Measurements from ENCODE around the gene MTCL1. TPM values are rescaled to one million over a fixed set of nuclear protein-coding genes. Genes with fewer than 3 reads are reported as not detected.

MTCL1 gene
- total RNA-seq, 1 experiment from 2014 or later = 3.8 TPM

DNA sequence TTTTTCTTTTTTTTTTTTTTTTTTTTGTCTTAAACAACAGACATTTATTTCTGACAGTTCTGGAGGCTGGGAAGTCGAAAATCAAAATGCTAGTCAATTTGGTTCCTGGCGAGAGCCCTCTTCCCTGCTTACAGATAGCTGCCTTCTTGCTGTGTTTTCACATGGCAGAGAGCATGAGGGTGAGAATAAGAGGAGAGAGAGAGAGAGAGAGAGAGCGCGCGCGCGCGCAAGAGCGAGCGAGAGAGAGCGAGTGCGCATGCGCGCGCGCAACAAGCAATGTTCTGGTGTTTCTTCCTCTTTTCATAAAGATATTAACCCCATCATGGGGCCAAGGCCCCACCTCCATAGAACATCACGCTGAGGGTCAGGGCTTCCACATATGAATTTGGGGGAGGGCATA is 20.9 kb downstream of the MTCL1 start:
- in situ Hi-C loops (cut with HindIII; ENCODE audit: low pct_unique_long_range_greater_than_20kb, low sequenced_read_pairs) = no loop called here
- no peak for DNase-seq (ENCODE audit: low read depth, low spot score)

DNA sequence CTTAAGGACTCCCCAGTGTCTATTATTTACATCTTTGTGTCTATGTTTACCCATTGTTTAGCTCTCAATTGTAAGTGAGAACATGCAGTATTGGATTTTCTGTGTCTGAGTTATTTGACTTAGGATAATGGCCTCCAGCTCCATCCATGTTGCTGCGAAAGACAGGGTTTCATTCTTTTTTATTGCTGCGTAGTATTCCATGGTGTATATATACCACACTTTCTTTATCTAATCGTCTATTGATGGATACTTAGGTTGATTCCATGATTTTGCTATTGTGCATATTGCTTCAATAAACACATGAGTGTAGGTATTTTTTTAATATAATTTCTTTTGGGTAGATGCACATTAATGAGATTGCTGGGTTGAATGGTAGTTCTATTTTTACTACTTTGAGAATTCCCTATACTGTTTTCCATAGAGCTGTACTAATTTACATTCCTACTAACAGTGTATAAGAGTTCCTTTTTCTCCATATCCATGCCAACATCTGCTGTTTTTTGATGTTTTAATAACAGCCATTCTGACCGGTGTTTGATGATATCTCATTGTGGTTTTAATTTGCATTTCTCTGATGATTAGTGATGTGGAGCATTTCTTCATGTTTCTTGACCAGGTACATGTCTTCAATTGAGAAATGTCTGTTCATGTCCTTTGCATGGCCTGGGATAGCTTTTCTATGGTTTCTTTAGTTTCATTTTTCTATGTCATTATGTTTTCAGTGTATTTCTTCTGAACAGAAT is 21.8 kb downstream of the MTCL1 start:
- DNase-seq (ENCODE audit: low read depth, low spot score) = no peak
- in situ Hi-C loops (cut with HindIII; ENCODE audit: low pct_unique_long_range_greater_than_20kb, low sequenced_read_pairs) = no loop called here

DNA sequence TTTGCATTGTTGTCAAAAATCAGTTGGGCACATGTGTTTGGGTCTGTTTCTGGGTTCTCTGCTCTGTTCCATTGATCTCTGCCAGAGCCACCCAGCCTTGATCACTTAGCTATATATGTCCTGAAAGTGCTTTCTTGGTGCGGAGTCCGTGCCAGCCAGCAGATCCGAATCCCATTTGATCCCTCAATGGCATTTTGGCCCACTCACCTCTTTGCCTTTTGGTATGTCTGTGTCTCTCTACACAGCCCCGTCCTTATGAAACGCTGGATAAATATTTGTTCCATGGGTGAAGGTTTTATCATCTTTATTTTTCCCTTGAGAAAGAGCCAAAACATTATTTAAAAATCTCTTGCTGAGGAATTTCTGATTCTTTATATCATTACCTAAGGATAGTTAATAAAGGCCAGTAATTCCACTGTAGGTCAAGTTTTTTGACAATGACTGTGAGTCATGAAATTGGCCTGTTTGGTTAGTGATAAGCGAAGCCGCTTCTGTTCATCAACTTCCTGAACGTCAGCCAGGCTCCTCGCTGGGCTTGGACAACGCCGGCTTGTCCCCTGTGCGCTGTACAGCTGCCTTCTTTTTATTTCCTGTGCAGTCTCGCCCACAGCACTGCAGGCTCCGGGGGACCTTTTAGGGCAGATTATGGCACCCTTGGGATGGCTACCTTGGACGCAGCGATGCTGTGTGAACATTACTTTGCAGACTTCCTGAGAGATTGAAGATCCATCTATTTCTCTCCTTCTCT is 24.9 kb downstream of the MTCL1 start:
- in situ Hi-C loops (cut with HindIII; ENCODE audit: low pct_unique_long_range_greater_than_20kb, low sequenced_read_pairs) = no loop called here
- DNase-seq (ENCODE audit: low read depth, low spot score) = no peak

DNA sequence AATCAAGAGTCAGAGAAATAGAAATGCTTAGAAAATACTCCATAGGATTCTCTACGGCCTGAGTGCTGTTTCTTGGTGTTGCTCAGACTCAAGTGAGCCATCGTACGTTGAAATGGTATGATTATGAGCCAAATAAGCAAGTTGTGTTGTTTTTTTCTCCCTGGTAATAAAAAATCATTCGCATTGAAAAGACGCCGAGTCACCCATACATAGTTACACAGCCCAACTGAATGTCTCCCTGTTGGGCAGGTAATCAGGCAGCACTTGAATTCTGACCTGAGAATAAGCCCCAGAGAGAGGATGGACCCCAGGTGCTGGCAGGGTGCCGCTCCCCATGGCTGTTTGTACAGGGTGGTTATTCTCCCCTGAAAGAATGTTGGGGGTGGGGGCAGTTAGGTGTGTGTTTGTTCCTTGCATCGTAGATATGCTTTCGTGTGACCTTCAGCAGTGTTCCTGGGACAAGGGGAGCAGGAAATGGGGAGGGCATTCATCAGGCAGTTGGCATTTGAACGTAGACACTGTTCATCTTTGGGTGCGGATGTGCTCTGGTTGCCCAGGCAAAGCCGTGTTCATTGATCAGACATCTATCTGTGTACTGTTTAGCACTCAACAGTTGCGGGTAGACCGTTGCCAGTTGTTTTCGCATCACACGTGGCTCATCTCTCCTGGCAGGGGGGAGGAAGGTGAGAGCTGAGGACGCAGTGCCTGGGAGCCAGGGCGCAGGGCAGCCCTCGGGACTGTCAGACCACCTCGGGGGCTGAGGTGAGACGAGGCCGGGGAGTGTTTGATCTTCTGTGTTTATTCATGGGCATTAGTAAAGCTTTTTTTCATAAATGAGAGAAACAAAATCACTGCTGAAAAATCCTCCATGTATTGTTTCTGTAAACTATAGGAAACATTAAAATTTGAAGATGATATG is 27.3 kb downstream of the MTCL1 start:
- in situ Hi-C loops (cut with HindIII; ENCODE audit: low pct_unique_long_range_greater_than_20kb, low sequenced_read_pairs) = no loop called here
- DNase-seq (ENCODE audit: low read depth, low spot score) = no peak

DNA sequence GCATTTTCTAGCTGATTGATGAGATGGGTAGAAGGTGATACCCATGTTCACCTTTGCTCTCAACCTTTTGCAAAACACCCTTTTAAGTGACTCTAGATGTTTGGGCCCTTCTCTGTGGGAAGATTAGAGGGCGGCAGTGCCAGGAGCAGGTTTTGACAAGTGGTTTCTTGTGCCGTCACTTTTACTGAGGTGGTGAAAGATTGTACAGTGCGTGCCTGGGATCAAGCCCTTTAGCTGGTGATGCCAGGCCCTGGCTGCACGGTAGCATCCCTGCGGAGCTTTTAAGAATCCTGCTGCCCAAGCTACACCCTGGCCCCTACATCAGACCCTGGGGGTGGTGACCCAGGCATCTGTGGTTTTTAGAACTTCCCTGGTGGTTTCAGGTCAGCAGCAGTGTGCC is 29.1 kb downstream of the MTCL1 start:
- DNase-seq (ENCODE audit: low read depth, low spot score) = no peak
- in situ Hi-C loops (cut with HindIII; ENCODE audit: low pct_unique_long_range_greater_than_20kb, low sequenced_read_pairs) = no loop called here

DNA sequence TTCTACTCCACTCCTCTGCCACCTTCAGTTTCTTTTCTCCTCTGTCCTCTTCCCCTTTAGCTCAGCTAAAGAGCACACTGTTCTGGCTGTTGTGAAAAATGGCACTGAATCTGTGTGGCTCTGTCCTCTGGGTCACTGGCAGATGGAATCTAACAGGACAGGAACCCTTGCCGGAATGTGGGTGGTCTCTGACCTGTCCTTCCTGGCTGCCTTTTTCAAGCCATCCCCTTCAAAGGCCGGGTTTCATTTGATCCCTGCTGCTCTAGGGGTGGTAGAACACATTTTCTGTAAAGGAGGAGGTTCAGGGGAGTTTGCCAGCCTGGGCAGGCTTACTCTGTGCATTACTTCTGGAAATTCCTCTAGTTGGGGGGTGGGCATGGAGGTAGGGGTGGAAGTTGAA is 29.9 kb downstream of the MTCL1 start:
- in situ Hi-C loops (cut with HindIII; ENCODE audit: low pct_unique_long_range_greater_than_20kb, low sequenced_read_pairs) = no loop called here
- DNase-seq (ENCODE audit: low read depth, low spot score) = no peak

DNA sequence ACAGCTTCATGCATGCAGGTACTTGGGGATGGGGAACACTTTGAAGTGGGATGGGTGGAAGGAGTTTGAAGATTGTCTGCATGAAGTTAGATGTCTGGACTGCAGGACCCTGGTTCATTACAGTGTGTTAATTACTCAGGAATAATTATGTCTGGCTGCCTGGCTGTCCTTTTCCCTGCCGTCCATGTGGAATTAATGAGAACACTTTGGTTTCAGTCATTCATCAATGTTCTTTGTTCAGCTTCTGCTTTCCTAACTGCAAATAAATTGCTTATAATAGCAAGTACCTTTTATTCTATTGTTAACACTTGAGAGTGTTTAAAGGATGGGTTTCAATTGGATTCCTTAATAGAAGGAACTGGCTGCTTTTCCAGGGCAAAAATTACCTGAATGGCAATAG is 35.8 kb downstream of the MTCL1 start:
- DNase-seq (ENCODE audit: low read depth, low spot score) = no peak
- in situ Hi-C loops (cut with HindIII; ENCODE audit: low pct_unique_long_range_greater_than_20kb, low sequenced_read_pairs) = no loop called here

DNA sequence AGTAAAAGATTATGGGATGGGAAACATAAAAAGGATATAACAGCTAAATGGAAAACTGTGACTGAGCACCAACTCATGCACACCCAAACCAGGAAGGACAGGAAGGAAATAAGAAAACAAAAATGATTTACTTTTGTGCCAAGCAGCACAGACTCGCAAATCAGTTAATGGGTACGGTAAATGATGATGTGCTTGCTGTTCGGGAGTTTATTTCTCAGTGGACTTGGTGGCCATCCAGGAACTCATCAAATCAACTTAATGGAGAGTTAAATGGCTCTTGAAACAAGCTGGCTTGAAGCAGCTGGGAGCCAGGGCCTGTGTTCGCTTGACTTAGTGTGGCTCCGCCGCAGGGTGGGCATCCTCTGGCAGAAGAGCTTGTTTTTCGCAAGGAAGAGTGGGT is 36.2 kb downstream of the MTCL1 start:
- in situ Hi-C loops (cut with HindIII; ENCODE audit: low pct_unique_long_range_greater_than_20kb, low sequenced_read_pairs) = no loop called here
- DNase-seq (ENCODE audit: low read depth, low spot score) = no peak

DNA sequence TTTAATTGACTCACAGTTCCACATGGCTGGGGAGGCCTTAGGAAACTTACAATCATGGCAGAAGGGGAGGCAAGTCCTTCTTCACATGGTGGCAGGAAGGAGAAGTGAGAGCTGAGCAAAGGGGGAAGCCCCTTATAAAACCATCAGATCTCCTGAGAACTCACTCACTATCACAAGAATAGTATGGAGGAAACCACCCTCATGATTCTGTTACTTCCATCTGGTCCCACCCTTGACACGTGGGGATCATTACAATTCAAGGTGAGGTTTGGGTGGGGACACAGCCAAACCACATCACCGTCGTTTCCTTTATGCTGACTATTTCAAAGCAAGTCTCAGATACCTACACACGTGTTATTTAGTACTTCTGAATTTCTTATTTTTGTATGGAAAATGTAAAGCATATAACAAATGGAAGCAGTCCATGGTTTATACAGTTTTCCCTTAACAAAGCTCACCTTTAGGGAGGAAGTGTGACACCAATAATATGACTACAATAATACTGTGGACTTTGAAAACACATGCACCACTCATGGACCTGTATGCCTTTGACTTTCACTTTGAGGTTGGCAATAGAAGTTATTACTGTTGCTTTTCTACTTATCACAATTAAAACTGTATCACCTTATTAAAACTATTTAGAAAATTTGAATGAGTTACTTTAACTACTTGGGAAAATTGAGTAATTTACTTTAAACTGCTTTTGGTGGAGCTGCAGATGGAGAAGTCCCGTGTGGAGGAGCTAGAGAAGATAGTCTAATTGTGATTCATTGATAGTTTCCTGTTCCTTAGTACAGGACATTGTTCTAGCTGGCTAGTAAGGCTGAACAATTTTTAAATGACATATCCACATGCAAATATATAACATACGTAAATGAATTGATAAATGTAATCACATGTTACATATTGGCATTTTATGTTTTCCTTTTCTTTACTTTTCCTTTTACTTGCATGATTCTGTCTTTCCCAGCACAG is 37.3 kb downstream of the MTCL1 start:
- in situ Hi-C loops (cut with HindIII; ENCODE audit: low pct_unique_long_range_greater_than_20kb, low sequenced_read_pairs) = no loop called here
- DNase-seq (ENCODE audit: low read depth, low spot score) = no peak

DNA sequence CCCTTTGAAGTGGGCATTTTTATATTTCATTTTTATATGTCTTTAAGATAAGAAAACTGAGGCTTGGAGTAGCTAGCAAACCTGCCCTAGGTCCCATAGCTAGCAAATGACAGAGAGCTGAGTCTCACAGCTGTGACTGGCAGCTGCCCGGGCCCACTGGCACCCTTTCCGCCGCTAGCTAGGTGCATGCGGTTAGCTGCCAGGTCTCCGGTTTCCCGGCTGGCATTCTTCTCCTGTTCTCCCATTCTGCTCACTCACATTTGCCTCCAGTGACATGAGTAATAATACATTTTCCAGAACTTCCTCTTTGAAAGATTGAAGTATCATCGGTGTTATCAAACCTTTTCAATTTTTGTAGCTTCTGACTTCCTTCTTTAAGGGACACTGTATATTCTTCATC is 38.7 kb downstream of the MTCL1 start:
- in situ Hi-C loops (cut with HindIII; ENCODE audit: low pct_unique_long_range_greater_than_20kb, low sequenced_read_pairs) = no loop called here
- DNase-seq (ENCODE audit: low read depth, low spot score) = no peak

DNA sequence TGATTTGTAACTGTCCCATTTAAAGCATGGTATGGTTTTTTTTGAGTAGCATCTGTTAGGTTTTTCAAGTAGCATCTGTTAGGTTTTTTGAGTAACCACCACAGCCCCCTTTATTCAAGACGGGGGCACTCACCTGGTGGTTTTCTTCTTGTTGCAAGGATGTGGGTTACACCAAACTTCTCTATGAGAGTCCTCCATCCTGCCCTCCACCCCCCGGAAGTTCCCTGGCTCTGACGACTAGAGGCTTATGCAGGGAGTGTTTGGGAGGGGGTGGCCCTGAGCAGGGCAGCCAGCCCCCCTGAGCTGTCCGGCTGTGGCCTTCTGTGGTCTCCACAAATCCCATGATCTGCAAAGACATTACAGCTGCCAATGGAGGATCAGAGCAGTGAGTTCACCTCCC is 39.3 kb downstream of the MTCL1 start:
- no peak for DNase-seq (ENCODE audit: low read depth, low spot score)
- in situ Hi-C loops (cut with HindIII; ENCODE audit: low pct_unique_long_range_greater_than_20kb, low sequenced_read_pairs) = no loop called here

DNA sequence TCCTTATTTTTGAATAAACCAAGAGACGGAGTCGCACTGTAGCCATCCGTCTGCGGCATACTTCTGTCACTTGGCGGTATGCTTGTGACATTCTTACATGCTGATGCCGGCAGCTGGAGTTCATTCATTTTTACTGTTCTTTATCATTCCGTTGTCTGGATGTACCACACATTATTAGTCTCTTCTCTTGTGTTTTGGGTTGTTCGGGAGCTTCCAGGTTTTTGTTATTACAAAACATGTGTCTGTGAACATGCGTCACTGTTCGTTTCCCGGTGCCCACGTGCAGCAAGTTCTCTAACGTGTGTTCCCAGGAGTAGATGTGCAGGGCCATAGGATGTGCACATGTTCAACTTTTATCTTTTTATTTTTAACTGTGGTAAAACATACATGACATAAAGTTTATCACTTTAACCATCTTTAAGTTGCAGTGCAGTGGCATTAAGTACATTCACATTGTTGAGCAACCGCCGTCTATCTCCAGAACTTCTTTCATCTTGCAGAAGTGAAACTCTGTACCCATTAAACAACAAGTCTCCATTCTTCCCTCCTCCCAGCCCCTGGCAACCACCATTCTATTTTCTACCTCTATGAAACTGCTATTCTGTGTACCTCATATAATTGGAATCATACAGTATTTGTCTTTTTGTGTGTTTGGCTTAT is 40.1 kb downstream of the MTCL1 start:
- DNase-seq (ENCODE audit: low read depth, low spot score) = no peak
- in situ Hi-C loops (cut with HindIII; ENCODE audit: low pct_unique_long_range_greater_than_20kb, low sequenced_read_pairs) = no loop called here

DNA sequence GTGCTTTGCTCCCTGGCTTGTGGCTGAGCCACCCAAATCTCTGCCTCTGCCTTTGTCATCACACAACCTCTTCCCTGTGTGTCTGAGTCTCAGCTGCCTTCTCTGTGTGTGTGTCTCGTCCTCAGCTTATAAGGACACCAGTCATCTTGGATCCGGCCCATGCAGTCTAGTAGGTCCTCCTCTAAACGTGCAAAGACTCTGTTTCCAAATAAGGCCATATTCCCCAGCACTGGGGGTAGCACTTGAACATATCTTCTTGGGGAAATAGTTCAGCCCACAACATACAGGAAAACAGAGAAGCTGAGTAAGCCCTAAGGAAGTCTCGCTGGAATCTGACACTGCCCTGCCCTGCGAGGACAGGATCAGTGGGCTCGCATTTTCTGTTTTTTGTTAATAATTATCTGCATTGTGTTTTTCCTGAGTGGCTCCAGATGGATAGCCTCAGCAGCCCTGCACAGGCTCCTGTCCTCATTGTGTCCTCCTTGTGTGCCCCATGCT is 42.1 kb downstream of the MTCL1 start:
- in situ Hi-C loops (cut with HindIII; ENCODE audit: low pct_unique_long_range_greater_than_20kb, low sequenced_read_pairs) = no loop called here
- no peak for DNase-seq (ENCODE audit: low read depth, low spot score)

DNA sequence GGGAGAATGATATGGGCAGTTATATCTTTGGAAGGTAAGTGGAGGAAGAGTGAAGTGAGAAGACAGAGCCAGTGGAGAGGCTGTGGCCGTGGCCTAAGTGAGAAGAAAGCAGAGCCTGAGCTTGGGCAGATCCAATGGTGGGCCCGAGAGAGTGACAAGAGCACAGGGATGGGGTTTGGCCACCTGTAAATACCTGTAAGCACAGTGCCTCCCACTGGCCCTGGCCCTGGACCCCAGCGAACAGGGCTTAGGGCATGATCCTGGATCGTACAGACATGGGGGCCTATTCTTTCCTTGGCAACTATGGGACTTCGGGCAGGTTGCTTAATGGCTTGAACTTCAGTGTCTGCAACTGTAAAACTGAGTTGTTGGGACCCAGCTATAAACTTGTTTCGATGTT is 44.1 kb downstream of the MTCL1 start:
- in situ Hi-C loops (cut with HindIII; ENCODE audit: low pct_unique_long_range_greater_than_20kb, low sequenced_read_pairs) = no loop called here
- no peak for DNase-seq (ENCODE audit: low read depth, low spot score)

DNA sequence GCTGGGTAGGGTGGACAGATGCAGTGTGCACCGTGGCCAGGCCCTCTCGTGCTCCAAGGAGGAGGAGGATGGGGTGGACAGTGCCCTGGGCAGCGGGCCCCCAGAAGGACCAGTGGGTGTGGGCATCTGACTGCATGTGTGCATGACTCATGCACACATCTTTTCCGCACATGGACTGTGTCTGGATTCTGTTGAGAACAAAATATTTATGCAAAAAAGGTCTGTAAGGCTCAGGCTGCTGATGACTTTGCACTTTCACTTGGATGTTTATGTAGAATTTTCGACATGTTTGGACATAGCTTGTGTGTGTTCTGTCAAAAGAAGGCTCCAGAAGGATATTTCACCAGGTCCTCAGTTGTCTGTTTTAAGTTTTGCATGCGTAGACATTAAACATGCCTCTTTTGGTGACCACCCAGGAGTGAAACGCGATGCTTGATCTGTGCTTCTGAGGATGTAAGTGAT is 45.6 kb downstream of the MTCL1 start:
- in situ Hi-C loops (cut with HindIII; ENCODE audit: low pct_unique_long_range_greater_than_20kb, low sequenced_read_pairs) = no loop called here
- no peak for DNase-seq (ENCODE audit: low read depth, low spot score)

DNA sequence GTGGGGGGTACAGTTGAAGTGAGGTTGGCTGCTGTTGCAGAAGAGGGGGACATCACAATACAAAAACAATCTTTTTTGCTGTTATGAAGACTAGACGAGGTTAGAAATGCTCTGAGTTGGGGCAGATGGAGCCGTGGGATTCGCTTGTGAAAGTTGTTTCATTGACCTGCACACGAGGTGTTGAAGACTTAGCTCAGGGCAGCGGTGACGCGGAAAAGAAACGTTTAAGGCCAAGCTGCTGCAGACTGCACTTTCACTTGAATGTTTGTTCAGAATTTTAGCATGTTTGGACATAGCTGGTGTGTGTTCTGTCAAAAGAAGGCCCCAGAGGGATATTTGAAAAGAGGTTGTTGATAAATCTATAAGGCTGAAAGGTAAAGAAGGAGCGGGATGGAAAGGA is 46.3 kb downstream of the MTCL1 start:
- in situ Hi-C loops (cut with HindIII; ENCODE audit: low pct_unique_long_range_greater_than_20kb, low sequenced_read_pairs) = no loop called here
- DNase-seq (ENCODE audit: low read depth, low spot score) = no peak

DNA sequence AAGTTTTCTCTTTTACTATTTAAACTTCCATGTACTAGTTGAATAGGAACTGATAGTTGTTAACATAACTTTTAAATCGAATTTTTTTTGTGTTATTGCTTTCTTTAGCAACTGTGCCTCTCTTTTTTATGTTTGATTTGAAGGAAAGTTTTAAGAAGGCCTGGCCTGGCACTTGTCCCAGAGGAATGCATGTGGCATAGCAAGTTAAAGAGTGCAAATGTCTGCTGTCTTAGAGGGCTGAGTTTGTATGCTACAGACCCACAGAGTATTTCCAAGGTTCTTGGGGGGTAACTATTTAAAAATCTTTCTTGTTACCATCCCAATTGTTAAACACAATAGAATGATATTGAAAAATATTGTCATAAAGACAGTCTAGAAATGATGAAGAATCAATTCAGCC is 47.0 kb downstream of the MTCL1 start:
- no peak for DNase-seq (ENCODE audit: low read depth, low spot score)
- in situ Hi-C loops (cut with HindIII; ENCODE audit: low pct_unique_long_range_greater_than_20kb, low sequenced_read_pairs) = no loop called here

Measured in SK-MEL-5 (cell line).